NCI-H1930 (cell line): Measurements from ENCODE around the gene MYO1G.
A peak's percentile ranks its signal among the peaks of the same experiment; 100 is the strongest.
"Not testable (repeated sequence)": the region's sequence is repeated elsewhere in the genome, so short reads cannot be mapped to it uniquely, and the experiment has no call there.

ENCODE experiments used
- DNase-seq, 2 experiments: peaks; one replicate each; lab custom pipeline; 2025; lab: John Stamatoyannopoulos, UW

The MYO1G gene

DNA sequence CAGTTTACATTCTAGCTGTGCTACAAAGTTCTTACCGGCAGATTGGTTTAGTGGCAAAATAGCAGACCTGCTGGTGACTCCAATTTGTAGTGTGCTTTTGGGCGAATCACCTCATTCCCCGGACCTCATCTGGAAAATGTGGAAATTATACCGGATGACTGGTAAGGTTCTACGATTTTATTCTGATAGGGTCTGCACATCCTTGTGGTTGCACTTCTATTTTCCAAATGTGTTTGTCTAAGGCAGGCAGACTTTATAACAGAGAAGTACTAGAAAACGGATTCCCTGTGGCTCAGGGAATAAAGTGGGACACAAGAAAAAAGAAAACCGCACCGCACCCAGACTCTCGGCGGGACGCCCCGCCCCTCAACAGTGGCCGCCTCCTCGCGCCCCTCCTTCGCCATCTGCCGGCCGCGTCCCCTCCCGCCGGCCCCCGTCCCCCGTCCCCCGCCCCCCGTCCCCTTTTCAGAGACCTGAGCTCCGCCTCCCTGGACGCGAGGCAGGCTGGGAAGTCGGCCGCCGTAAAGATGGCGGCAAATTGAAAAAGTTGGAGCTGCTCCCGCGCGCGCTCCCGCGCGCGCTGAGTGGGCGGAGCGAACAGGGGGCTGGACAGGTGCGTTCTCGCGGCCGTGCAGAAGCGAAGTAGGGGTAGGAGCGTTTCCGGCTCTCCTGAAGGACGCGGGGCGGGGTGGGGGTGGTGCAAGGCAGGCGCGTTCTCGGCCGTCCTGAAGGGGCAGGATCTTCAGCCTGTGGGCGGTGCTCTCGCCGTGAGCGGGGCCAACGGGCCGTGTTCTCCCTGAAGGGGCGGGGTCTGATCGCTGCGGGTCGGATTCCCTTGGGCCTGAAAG lies 20.7 kb upstream of the MYO1G start:
- DNase-seq, result peak; percentile 100

DNA sequence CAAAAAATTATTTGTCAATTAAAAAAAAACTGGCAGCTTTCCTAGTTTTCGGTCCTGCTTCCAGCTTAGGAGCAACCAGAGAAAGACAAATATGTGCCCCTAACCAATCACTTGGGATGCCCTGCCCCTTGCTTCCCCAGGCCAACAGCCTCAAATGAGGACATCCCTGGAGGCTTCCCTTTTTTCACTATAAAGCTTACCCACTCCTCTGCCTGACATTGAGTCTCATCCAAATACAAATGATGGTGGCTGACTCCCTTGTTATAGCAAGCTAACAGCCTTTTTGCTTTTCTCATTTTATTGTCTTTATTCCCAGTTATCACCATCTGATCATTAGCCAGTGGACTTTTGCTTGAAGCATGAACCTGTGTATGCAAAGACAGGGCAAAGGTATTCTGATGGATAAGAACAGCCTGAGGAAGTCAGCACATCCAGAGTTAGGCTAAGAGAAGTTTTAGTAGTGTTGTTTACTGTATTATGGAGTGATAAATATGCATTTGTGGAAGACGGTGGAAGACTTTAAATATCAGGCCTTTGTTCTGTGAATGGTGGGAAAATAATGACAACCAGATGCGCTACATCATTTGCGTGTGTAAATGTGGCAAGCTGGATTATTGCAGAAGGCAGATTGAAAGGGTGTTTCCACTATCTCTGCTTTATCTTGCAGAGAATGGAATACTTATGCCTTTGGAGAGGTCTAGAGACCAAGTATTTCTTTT lies 19.5 kb upstream of the MYO1G start:
- no peak for DNase-seq

DNA sequence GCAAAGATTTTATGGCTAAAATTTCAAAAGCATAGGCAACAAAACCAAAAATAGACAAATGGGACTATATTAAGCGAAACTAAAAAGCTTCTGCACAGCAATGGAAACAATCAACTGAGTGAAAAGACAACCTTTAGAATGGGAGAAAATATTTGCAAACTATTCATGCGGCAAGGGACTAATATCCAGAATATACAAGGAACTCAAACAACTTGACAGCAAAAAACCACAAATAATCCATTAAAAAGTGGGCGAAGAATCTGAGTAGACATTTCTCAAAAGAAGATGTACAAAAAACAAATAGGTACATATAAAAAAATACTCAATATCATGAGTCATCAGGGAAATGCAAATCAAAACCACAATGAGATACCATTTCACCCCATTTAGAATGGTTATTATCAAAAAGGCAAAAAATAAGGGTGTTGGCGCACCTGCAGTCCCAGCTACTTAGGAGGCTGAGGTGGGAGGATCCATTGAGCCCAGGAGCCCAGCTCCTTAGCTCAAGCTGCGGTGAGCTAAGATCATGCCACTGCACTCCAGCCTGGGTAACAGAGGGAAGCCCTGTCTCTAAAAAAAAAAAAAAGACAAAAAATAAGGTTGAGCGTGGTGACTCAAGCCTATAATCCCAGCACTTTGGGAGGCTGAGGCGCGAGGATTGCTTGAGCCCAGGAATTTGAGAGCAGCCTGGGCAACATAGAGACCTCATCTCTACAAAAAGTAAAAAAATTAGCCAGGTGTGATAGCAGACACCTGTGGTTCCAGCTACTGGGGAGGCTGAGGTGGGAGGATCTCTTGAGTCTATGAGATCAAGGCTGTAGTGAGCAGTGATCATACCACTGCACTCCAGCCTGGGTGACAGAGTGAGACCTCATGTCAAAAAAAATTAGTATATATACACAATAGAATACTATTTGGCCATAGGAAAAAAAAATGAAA lies 17.0 kb upstream of the MYO1G start:
- no peak for DNase-seq

DNA sequence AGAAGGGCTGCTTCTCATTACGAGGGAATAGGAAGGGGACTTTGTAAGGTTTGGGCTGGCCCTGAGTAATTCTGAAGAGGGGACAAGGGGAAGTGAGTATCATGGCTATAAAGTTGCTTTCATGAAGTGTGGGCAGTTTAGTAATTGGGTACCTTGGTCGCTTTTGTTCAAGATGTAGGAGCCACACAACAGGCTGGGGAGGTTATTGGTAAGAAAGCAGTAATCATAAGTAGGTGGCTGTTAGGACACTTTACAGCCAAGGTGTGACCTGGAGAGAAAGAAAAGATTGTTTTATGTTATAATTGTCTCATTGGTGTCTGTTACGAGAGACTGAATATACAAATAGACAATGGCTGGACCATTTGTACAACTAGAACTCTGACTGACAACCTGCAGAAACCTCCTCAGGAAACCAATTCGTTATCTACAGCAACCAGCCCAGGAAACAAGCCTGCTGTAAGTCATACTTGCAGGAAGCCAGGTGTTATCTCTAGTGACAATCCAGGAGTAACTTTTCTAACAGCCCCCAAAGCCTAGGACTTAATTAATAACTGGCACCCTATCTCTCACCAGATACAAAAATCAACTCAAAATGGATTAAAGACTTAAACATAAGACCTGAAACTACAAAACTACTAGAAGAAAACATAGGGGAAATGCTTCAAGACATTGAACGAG lies 16.2 kb upstream of the MYO1G start:
- DNase-seq, result no peak

DNA sequence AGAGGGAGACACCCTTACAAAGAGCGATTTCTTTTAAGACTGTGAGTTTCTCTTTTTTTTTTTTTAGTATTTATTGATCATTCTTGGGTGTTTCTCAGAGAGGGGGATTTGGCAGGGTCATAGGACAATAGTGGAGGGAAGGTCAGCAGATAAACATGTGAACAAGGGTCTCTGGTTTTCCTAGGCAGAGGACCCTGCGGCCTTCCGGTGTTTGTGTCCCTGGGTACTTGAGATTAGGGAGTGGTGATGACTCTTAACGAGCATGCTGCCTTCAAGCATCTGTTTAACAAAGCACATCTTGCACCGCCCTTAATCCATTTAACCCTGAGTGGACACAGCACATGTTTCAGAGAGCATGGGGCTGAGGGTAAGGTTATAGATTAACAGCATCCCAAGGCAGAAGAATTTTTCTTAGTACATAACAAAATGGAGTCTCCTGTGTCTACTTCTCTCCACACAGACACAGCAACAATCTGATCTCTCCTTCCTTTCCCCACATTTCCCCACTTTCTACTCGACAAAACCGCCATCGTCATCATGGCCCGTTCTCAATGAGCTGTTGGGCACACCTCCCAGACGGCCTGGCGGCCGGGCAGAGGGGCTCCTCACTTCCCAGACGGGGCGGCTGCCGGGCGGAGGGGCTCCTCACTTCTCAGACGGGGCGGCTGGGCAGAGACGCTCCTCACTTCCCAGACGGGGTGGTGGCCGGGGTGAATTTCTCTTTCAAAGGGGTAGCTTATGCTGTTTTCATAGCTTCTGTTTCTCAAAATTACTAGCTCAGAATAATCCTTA lies 13.4 kb upstream of the MYO1G start:
- DNase-seq, result not testable (repeated sequence)

DNA sequence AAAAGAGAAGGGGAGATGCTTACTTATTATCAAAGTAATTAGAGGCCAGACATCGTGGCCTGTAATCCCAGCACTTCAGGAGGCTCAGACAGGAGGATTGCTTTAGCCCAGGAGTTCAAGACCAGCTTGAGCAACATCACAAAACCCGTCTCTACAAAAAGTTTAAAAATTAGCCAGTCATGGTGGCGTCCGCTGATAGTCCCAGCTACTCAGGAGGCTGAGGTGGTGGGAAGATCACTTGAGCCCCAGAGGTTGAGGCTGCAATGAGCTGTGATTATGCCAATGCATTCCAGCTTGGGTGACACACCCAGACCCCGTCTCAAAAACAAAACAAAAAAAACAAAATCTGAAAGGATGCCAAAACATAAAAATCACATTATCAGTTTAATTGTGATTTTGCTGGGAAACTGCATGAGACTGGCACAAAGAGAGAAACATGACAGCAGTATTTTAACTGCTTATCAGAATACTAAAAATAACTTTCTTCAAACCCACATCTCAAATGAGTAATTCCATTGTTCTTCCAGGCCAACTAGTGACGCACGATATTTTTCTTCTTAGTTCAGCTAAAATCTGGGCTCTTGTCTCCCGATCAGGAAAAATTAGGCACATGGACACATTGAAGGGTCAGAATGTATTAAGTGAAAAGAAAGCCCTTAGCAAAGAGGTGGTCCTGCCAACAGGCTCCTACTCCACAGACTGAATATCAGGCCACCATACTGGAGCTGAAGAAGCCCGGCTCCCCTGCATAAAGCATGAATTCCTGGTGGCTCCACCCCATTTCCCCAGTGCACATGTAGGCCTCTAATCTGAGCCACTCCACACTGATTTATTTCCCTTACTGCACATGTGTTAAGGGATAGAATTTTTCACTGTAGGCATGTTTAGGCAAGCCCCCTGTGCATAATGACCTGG lies 11.6 kb upstream of the MYO1G start:
- DNase-seq, result no peak

DNA sequence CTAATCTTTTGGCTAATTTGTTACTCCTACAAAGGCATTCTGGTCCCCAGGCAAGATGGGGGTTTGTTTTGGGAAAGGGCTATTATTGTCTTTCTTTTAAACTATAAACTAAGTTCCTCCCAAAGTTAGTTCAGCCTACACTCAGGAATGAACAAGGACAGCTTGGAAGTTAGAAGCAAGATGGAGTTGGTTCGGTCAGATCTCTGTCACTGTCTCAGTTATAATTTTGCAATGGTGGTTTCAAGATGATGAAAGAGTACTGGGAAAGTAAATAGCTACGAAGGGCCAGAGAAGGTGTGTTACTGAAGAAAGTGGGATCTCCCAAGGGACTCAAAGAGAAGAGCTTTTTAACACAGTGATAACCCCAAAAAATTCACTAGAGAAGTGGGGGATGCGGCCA lies 10.3 kb upstream of the MYO1G start:
- DNase-seq, result no peak

DNA sequence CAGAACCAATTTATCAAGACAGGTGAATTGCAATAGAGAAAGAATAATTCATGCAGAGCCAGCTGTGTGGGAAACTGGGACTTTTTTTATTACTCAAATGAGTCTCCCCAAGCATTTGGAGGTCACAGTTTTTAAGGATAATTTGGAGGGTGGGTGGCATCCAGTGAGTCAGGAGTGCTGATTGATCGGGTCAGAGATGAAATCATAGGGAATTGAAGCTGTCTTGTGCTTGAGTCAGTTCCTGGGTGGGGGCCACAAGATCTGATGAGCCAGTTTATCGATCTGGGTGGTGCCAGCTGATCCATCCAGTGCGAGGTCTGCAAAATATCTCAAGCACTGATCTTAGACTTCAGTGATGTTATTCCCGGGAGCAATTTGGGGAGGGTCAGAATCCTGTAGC lies 9.9 kb upstream of the MYO1G start:
- no peak for DNase-seq

DNA sequence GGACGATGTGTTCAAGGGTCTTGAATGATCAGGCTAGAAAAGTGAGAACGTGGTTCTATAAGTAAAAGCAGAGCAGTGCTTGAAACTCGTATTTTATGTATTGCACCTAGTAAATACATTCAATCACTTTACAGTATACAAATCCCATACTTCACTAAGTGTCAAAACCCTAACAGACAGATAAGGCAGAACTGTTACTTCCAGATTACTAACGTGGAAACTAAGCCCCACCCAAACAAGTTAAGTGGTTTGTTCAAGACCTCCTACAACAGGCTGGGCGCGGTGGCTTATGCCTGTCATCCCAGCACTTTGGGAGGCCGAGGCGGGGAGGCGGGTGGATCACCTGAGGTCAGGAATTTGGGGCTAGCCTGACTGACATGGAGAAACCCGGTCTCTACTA lies 9.2 kb upstream of the MYO1G start:
- DNase-seq, result no peak

DNA sequence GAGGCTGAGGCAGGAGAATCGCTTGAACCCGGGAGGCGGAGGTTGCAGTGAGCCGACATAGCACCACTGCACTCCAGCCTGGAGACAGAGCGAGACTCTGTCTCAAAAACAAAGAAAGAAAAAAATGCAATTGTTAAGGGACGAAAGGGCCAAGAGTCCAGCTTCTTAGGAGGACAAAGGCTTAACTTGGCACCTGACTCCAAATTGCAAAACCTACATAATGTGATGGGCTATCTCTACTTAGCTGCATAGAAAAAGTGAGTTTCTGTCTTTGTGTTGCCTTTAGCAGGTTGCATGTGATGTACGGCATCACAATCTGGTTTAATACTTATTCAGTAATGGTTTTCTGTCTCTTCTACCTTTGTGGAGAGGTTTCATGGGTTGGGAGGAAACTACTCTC lies 8.6 kb upstream of the MYO1G start:
- DNase-seq, result no peak

DNA sequence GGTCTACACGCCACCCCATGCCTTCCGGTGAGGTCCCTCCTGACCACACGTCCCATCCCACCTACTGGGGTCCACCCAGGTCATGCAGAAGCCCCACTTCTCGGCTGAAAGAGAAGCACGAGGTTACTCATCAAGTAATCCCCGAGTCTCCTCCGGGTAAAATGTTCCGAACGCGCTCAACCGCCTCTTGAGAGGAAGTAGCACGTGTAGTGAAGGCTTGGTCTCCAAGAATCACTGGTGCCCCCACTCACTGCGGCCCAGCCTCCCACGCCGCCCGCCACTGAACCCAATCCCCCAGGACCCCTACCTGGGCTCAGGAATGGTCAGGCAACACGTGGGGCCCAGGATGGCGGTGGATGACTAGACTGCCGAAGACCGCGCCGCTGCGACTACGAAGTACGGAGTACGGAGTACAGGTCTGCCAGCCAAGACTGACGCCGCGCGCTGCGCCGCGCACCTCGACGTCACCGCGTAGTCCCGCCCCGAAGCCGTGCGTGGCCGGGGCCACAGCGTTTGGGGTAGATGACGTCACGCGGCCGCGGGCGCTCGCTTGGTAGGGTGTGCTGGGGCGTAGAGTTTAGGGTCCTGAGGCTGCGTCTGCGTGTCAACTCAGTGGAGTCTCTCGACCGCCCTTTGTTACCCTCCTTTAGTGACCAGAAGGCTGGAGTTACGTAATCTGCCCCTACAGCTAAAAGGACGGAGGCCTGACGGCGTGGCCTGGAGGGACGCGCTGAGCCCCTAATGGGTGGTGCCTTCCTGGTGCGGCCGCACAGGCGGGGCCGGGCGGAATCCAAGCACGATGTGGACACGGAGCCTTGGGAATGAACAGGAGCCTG lies 7.6 kb upstream of the MYO1G start:
- peak; percentile 92 to 96 for DNase-seq

DNA sequence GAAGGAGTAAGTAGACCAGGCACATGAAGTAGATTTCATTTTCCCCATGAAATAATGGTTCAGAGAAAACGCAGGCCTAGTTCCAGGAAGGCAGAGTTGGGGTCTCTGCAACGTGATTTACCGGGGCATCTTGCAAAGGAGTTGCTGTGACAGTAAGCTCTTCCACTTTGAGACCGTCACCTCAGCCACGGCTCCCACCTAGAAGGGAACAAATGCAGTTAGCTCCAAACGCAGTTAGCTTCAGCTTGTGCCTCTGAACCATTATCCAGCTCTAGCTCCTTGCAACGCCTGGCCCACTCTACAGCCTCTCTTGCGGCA lies 7.0 kb upstream of the MYO1G start:
- no peak for DNase-seq

DNA sequence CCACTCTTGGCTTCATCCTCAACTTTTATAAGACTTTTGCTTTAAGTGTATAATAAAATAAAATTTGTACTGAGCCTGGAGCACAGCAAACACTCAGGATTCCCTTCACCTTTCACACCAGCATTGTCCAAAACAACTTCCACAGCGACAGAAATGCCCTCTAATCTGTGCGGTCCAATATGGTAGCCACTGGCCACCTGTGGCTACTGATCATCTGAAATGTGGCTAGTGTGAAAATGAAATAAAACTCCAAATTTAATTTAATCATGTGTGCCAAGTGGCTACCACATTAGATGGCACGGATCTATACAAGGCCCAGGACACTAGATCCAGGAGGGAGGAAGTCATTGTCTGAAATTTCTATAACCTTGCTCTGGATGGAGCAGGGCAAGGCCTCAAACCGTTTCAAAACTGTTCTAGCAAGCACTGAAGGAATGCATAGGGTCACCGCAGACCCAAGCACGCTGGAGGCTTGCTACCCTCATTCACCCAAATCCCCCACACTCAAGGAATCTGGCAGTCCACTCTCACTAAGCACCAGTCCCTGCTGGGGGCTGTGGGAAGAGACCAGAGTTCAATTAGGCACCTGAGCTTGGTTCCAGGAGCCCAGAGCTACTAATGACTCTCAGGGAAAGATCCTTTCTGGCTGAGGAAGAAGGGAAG lies 6.3 kb upstream of the MYO1G start:
- DNase-seq, result no peak

DNA sequence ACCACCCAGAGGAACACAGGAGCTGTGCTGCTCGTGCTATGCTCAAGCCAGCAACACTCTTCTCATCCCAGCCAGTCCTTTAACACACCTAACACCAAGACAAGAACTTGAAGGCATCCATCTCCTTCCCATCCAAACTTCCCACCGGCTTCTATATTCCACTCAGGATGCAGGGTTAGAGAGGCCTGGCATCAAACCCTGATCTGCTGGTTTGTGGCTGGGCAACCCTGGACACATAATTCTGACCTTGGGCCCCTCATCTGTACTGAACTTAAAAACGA lies 5.6 kb upstream of the MYO1G start:
- no peak for DNase-seq

DNA sequence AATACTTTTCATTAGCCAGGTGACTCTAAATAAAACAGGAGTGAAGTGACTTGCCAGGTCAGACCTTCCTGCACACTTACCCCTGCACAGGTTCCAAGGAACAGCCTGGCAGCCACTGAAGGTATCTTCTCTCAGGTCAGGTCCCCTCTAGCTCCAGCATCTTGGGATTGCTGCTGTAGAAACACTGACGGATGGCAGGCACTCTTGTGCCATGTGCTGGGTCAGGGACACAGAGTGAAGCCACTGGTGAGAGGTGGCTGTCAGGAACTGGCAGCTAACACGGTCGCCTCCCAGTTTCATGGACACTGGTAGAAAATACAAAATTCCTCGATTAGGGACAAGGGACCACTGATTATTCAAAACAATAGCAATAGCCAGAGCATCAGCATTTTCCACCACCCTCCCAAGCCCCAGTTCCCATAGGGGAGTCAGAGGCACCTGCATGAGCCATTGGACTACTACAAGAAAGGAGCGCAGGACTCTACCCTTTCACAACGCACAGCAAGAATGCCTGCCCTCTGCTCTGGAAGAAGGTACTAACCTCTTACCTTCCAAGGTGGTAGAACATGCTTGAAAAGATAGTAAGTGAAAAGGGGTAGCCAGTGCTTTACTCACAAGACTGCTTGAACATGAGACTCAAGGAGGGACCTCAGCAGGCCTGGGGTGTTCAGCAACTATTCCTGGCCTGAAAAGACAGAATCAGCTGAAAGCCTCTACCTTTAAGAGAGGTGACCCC lies 5.1 kb upstream of the MYO1G start:
- DNase-seq, result no peak

DNA sequence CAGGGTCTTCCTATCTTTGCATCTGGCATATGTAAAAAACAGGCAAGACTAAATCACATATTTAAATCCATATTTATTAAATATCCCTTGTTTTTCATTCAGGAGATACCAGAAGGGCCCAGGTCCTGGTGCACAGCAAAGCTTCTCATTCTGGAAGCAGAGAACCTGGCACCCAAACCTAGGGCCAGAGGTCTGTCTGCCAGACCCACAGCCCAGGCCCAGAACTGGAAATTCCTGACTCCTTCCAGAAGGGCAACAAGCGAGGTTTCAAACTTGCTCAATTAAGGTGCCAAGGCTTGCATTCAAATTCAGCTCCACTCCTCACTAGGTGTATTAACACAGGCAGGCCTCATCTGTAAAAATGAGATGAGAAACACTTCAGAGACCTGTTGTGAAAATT lies 4.2 kb upstream of the MYO1G start:
- no peak for DNase-seq

DNA sequence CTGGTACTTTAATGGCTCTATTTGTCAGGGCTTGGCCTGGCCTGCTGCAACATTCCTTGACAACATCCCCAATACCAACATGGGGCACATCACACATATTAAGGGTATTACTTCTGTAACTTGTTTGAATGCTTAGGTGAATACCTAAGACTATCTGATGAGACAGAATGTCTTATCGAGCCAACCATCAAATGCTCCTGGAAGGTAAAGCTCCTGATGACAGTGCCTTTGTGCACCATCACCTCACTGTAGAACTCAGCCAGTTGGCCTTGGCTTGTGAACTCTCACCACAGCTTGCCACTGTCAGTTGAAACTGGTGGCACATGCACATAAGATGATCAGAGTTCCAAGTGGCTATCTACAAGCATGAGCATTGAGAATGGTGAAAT lies 3.7 kb upstream of the MYO1G start:
- no peak for DNase-seq

DNA sequence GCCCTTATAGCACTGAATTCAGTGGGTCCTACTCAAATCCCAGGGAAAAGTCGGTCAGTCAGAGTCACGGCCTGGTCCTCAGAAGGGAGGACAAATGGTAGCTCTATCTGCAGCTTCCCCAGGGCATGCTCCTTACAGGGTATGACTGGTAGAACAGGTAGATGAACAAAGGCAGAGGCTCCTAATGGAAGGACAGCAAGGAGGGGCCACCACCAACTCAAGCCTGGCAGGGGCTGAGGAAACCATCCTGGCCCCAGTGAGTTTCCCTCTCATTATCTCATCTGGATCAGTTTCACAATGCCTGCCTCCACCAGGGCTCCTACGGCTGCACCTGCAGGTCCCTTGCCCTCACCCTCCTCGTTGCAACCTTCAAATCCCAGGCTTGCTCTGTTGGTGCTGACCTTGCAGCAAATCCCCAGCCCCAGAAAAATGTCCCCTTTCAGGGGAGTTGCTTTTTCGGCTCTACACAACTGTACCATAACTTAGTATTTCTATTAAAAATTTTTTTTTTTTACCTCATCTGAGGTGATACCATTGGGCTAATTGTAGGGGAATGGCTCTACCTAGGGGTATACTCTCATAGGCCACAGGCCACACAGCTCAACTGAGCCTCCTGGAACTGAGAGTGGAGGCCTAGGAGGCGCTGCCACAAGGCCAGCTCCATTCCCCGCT lies 2.4 kb upstream of the MYO1G start:
- no peak for DNase-seq
